ENCODE results near the gene FADD. TPM values are rescaled to one million over a fixed set of nuclear protein-coding genes. Genes with fewer than 3 reads are reported as not detected.

FADD gene
- polyA plus RNA-seq, 1 donor (not counting 4 experiments of a cell fraction or from before 2014, with no cell fraction given) = 33.7 TPM

- Histone ChIP-seq H3K4me2 (ENCODE audit: control insufficient read depth, extremely low read depth, insufficient read depth, low read depth, low read length) (no peak overlapping the region), H3K9me1 (ENCODE audit: control insufficient read depth, extremely low read depth, insufficient read depth, low read length) (no peaks in the 10 kb centered on the region), H3K79me2 (ENCODE audit: control insufficient read depth, insufficient read depth, low read length) (no peaks in the 10 kb centered on the region), H3K4me3 (ENCODE audit: control insufficient read depth in 2 of 3, extremely low read depth in 1 of 3, insufficient read depth in 2 of 3, low read depth in 1 of 3, low read length in 3 of 3) (no peak overlapping the region), H3K4me1 (ENCODE audit: control insufficient read depth, extremely low read depth, insufficient read depth, low read length) (peaks cover 6% of the 10 kb centered on the region), H3K27ac (ENCODE audit: control insufficient read depth, insufficient read depth, low read length) (no peak overlapping the region), H3K27me3 (ENCODE audit: control insufficient read depth, extremely low read depth, insufficient read depth, low read length) (peaks cover 7% of the 10 kb centered on the region), H3K9me3 (ENCODE audit: control insufficient read depth, low read depth, low read length) (no peaks in the 10 kb centered on the region), H4K20me1 (ENCODE audit: control insufficient read depth, extremely low read depth, insufficient read depth, low read length) (no peaks in the 10 kb centered on the region), H3K36me3 (ENCODE audit: control insufficient read depth in 2 of 2, extremely low read depth in 1 of 2, insufficient read depth in 2 of 2, low read length in 2 of 2) (no peaks in the 10 kb centered on the region), H3K9ac (ENCODE audit: control insufficient read depth, extremely low read depth, insufficient read depth, low read length) (no peak overlapping the region), H2AFZ (ENCODE audit: control insufficient read depth, low read length) (no peak overlapping the region)
- dilution Hi-C loops (cut with MboI; ENCODE audit: extremely low pct_ligation_motif_present, low sequenced_read_pairs) = no loop called here
- DNase-seq (ENCODE audit: low read depth, low spot score) = no peak
- TF ChIP-seq CTCF (optimal IDR thresholded peaks at IDR 0.05 in 1 of 3, IDR thresholded peaks at IDR 0.05 in 1 of 3, conservative IDR thresholded peaks at IDR 0.05 in 1 of 3; ENCODE audit: extremely low read depth in 1 of 3, insufficient read depth in 2 of 3, low read length in 3 of 3) = no peak
- no peak for TF ChIP-seq EZH2 (IDR thresholded peaks at IDR 0.05; ENCODE audit: low read length)
- no peak for FAIRE-seq
Observed at GRCh38 chr11:70247710-70248072, 44.6 kb downstream of the FADD start.

GRCh38 chr11:70250876-70251658 lies 48.0 kb downstream of the FADD start:
- FAIRE-seq (no peak), DNase-seq (ENCODE audit: low read depth, low spot score) (no peak)
- Histone ChIP-seq H3K79me2 (ENCODE audit: control insufficient read depth, insufficient read depth, low read length) (no peaks in the 10 kb centered on the region), H3K4me3 (ENCODE audit: control insufficient read depth in 2 of 3, extremely low read depth in 1 of 3, insufficient read depth in 2 of 3, low read depth in 1 of 3, low read length in 3 of 3) (no peak overlapping the region), H3K4me2 (ENCODE audit: control insufficient read depth, extremely low read depth, insufficient read depth, low read depth, low read length) (no peak overlapping the region), H3K9ac (ENCODE audit: control insufficient read depth, extremely low read depth, insufficient read depth, low read length) (no peak overlapping the region), H3K9me1 (ENCODE audit: control insufficient read depth, extremely low read depth, insufficient read depth, low read length) (no peaks in the 10 kb centered on the region), H3K27ac (ENCODE audit: control insufficient read depth, insufficient read depth, low read length) (no peak overlapping the region), H2AFZ (ENCODE audit: control insufficient read depth, low read length) (no peak overlapping the region), H3K9me3 (ENCODE audit: control insufficient read depth, low read depth, low read length) (no peaks in the 10 kb centered on the region), H4K20me1 (ENCODE audit: control insufficient read depth, extremely low read depth, insufficient read depth, low read length) (no peaks in the 10 kb centered on the region), H3K4me1 (ENCODE audit: control insufficient read depth, extremely low read depth, insufficient read depth, low read length) (peaks cover 6% of the 10 kb centered on the region), H3K36me3 (ENCODE audit: control insufficient read depth in 2 of 2, extremely low read depth in 1 of 2, insufficient read depth in 2 of 2, low read length in 2 of 2) (no peaks in the 10 kb centered on the region), H3K27me3 (ENCODE audit: control insufficient read depth, extremely low read depth, insufficient read depth, low read length) (peaks cover 7% of the 10 kb centered on the region)
- no peak for TF ChIP-seq CTCF (optimal IDR thresholded peaks at IDR 0.05 in 1 of 3, IDR thresholded peaks at IDR 0.05 in 1 of 3, conservative IDR thresholded peaks at IDR 0.05 in 1 of 3; ENCODE audit: extremely low read depth in 1 of 3, insufficient read depth in 2 of 3, low read length in 3 of 3)
- dilution Hi-C loops (cut with MboI; ENCODE audit: extremely low pct_ligation_motif_present, low sequenced_read_pairs) = no loop called here

Data from keratinocyte (primary cell).